Activated CD8-positive, alpha-beta memory T cell treated with anti-CD3 and anti-CD28 coated beads for 1 hour (primary cell): ENCODE data around the gene UBE2Q1.
"Not testable (repeated sequence)": the region's sequence is repeated elsewhere in the genome, so short reads cannot be mapped to it uniquely, and the experiment has no call there.

ENCODE experiments used
- DNase-seq, 2 donors: peaks; one replicate each; pipeline ENCODE4 v3.0.0-alpha.2; 2020; ENCODE audit warnings: low read depth in 1 of 2; ENCODE audit errors: extremely low read depth in 1 of 2

UBE2Q1 gene

GRCh38 chr1:154552036-154552435 lies 6.4 kb downstream of the UBE2Q1 start:
- no peak for DNase-seq

GRCh38 chr1:154551474-154551873 lies 7.0 kb downstream of the UBE2Q1 start:
- DNase-seq: no peak

GRCh38 chr1:154550657-154551056 lies 7.8 kb downstream of the UBE2Q1 start:
- DNase-seq: no peak

GRCh38 chr1:154550070-154550469 lies 8.4 kb downstream of the UBE2Q1 start:
- DNase-seq: no peak

GRCh38 chr1:154549202-154549770 lies 9.2 kb downstream of the UBE2Q1 start:
- DNase-seq: no peak

GRCh38 chr1:154548028-154548427 lies 10.4 kb downstream of the UBE2Q1 start:
- DNase-seq: no peak

- no peak for DNase-seq
Measured at GRCh38 chr1:154547105-154547732, 11.2 kb downstream of the UBE2Q1 start.

GRCh38 chr1:154546264-154547063 lies 12.0 kb downstream of the UBE2Q1 start:
- peak in 1 of 2 donors; percentile 16 for DNase-seq

- DNase-seq: no peak
Measured at GRCh38 chr1:154541231-154541630, 17.2 kb downstream of the UBE2Q1 start.

GRCh38 chr1:154539486-154540483 lies 18.7 kb downstream of the UBE2Q1 start:
- DNase-seq: no peak

- DNase-seq: no peak
Measured at GRCh38 chr1:154536570-154536969, 21.9 kb downstream of the UBE2Q1 start.

GRCh38 chr1:154533952-154534844 lies 24.3 kb downstream of the UBE2Q1 start:
- DNase-seq: no peak

GRCh38 chr1:154531950-154532349 lies 26.5 kb downstream of the UBE2Q1 start:
- not testable (repeated sequence) for DNase-seq

GRCh38 chr1:154529308-154529707 lies 29.2 kb downstream of the UBE2Q1 start:
- DNase-seq: no peak

GRCh38 chr1:154527192-154527591 lies 31.3 kb downstream of the UBE2Q1 start:
- no peak for DNase-seq

GRCh38 chr1:154524881-154525280 lies 33.6 kb downstream of the UBE2Q1 start:
- no peak for DNase-seq

- DNase-seq: no peak
Measured at GRCh38 chr1:154521695-154522094, 36.8 kb downstream of the UBE2Q1 start.

- no peak for DNase-seq
Measured at GRCh38 chr1:154520333-154520732, 38.1 kb downstream of the UBE2Q1 start.

GRCh38 chr1:154519591-154519991 lies 38.9 kb downstream of the UBE2Q1 start:
- DNase-seq: no peak

- no peak for DNase-seq
Measured at GRCh38 chr1:154517661-154518060, 40.8 kb downstream of the UBE2Q1 start.
